IPS DF 19.7 (cell line): ENCODE measurements around the gene CDKN2C.

Source experiments
- DNase-seq: peaks from one replicate; pipeline ENCODE4 v3.0.0-alpha.2; 2013; ENCODE audit warnings: low read depth, low spot score

The CDKN2C gene

DNA sequence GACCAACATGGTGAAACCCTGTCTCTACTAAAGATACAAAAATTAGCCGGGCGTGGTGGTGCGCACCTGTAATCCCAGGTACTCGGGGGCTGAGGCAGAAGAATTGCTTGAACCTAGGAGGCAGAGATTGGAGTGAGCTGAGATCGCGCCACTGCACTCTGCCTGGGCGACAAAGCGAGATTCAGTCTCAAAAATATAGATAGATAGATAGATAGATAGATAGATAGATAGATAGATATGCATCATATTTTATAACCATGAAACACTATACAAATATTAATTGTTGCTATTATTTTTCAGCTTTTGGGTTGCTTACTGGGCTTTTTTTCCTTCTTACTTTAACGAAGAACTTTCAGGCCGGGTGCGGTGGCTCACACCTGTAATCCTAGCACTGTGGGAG, 5.2 kb upstream of the CDKN2C start:
- no peak for DNase-seq

- DNase-seq = no peak
Measured at GRCh38 chr1:50966991-50967390, 3.1 kb upstream of the CDKN2C start.

- DNase-seq = no peak
Measured at GRCh38 chr1:50967416-50968157, 2.5 kb upstream of the CDKN2C start.

- DNase-seq = no peak
Measured at GRCh38 chr1:50968158-50968820, 1.8 kb upstream of the CDKN2C start.

- DNase-seq = no peak
Measured at GRCh38 chr1:50968821-50969610, 1.0 kb upstream of the CDKN2C start.

DNA sequence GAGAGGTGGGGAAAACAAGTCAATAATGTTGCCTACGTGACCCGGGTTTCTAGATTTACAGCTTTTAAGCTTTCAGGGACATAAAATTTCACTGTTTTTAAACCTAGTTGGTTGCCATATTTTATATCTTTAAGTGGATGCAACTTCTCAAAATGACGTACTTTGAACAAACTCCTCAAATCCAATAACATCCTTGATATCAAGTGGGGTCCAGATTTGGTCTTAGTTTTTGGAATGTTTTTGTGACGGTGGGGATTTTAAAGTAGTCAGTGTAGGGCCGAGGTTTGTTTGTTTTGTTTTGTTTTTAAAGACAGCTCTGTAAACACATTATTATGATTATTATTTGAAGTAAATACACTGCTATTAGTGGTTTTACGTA, 453 bp downstream of the CDKN2C start:
- no peak for DNase-seq

GRCh38 chr1:50970931-50971582, 1.0 kb downstream of the CDKN2C start:
- DNase-seq = no peak

- DNase-seq = no peak
Measured at GRCh38 chr1:50971748-50972305, 1.8 kb downstream of the CDKN2C start.

GRCh38 chr1:50972766-50973165, 2.7 kb downstream of the CDKN2C start:
- DNase-seq = no peak

DNA sequence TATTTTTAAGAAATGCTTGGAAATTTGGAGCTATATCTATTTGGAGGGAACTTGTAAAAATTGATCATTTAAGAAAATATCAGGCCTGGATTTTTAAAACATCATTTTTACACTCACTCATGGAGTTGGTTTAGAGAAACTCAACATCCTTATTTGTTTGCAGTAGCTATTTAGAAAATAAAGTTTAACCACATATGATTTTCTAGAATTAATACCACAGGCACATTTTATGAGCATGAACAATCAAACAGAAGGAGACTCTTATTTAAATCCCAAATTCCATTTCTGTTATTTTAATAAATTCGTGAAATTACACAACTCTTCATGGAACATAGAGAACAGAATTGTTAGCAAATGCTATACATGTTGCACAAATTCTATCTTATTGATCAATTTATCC, 3.2 kb downstream of the CDKN2C start:
- no peak for DNase-seq

GRCh38 chr1:50973875-50974617, 4.0 kb downstream of the CDKN2C start:
- DNase-seq = no peak

DNA sequence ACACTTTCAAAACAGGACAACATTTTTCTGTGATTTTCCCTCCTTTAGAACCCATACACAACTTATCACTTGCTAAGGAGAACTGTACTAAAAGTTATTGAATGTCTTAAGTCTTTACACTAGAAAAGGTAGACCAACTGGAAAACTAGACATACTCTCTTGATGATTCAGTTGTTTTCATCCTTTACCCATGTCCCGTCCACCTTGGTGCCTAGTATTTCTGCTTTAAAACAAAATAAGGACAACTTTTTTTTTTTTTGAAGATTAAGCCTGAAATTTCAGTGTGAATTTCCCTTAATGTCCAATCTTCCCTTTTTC, 4.5 kb downstream of the CDKN2C start:
- no peak for DNase-seq

DNA sequence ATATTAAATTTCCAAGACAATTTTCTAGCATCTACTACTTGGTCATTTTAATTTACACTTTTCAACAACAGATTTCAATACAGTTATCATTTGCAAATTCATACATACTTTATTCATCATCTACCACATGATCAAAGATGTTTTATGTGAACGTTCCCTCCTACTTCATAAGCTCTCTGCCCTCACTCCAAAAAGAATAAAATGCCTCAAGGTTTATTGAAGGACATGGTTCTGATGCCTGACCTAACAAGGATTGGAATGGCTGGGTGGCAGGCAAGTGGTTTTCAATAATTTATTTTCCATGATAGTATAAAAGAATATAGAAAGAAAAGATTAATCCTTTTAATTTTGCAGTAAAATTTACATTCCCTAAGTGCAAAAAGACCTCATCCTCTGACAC, 5.4 kb downstream of the CDKN2C start:
- no peak for DNase-seq

DNA sequence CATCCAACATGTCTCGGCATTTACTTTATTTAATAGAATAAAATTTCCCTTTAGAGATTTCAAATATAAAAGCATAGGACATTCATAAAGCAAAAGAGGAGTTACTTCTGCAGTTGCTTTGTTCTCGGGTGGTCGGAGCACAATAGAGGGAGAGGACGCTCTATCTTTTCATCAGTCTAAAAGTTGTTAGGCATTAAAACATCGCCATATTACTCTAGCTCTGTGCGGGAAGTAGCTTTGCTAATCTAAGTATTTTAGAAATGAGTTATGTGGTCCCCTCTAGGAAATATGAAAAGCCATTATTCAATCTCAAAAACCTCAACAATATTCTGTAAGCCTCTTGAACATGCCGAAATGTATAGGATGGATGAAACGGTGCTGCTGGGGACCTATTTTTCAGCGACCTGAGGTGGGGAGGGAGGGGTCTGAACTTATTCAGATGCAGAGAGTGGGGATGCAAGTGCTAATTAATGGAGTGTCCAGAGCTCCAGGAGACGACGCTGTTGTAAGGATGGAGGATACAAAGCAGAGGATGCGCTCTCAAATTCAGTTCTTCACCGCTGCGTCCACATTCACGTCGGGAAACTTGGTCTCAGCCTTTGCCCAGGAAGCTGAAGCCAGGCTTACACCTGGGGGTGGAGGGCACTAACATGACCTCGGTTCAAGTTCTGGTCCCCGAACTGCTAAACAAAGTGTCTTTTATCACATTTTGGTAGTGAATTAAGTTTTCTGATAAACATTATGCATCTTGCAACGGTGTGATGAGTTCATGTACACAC, 6.3 kb downstream of the CDKN2C start:
- DNase-seq = no peak

GRCh38 chr1:50976890-50977574, 7.0 kb downstream of the CDKN2C start:
- DNase-seq = no peak

DNA sequence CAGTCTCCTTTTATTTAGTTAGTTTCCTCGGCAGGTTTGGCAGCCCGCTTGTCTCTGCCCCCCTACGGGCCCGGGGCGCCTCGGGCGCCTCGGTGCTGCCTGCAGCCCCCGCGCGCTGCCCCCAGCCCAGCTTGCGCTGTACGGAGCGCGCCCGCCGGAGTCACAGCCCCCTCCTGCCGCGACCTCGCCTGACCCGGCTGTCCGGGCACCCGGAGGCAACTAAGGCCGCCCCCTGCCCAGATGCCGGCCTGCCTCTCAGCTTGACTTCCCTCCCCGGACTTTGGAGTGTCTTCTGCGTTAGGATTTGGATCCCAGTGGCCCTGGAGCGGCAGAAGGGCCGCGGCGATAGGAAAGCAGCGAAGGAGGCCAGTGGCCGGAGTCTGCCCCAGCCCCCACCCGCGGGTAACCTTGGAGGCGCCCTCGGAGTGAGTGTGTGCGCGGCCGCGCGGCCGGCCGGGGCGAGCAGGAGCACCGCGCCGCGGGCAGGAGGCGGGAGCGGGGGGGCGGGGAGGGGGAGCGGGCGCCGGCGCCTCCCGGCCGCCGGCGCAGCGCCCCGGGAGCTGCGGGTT, 7.6 kb downstream of the CDKN2C start:
- no peak for DNase-seq

DNA sequence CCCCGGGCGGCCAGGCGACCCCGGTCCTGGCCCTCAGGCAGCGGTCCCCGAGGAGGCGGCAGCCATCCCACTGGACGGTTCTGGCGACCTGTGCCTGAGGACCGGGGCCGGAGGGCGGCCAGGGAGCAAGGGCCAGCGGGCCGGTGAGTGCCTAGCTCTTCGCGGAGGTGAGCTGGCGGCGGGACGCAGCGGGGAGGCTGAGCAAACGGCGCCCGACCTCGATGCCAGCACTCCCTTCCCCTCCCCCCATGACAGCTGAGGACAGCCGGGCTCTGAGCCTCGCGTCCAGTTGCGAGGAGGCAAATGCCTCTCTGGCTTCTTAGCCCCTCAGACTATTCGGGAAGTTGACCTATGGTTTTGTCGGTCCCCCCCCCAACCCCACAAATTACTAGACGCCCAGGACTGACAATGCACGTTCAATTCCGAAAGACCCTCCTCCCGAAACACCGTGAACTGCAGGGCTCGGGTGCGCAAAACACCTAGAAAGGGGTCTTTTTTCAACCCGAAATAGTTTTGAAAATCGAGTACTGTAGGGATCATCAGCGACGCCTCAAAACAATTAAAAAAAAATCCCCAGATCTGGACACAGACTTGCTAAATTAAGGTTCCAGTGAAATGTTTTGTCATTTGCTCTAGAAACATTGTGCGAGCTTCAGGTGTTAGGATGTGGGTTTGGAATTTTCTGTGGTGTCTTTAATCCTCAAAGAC, 8.3 kb downstream of the CDKN2C start:
- DNase-seq = peak; percentile 69

DNA sequence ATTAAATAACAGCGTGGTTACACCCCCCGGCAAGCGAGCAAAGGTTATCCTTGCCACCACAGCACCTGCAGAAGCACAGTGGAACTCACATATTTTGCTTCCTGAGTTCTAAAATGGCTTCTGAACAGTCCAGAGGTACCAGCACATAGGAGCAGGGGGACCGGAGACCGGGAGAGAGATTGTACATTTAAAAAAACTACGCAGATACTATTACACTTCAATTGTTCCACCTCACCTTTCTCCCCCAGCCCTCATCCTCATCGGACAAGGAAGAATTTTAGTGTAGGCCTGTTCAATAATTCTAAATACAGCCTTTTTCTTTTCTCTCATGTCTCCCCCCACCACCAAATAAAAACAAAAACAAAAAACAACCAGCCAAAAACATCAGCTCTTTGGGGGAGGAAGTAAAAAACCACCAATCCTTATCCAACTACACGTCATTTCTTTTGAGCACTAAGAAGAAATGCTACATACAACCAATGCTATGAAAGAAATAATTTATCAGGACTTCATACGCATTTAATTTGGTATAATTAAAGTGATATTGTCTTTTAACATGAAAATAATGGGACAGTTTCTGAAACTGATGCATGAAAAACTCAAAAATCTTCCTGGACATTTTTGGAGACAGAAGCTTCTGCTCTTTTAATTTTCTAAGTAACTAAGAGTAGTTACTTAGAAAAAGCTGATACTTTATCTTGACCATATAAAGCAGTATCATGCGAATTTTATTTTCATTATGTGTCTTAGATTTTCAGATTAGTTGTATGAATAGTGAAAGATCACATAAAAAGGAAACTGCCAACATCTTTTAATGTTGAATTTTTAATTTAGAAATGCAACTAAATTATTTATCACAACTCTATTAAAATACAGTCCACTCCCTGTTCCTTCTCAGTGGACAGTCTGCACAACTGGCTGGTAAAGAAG, 9.1 kb downstream of the CDKN2C start:
- DNase-seq = no peak
